Sigmoid colon (tissue), 7 donors: Measurements from ENCODE around the gene XPA. TPM values are rescaled to one million over a fixed set of nuclear protein-coding genes. Genes with fewer than 3 reads are reported as not detected.
A peak's percentile ranks its signal among the peaks of the same experiment; 100 is the strongest.

ENCODE experiments used
- DNase-seq: peaks from one replicate; pipeline ENCODE4 v3.0.0-alpha.2; 2019
- H3K27ac ChIP-seq, 4 donors: fragments of 200-600 bp; sonication (generic); one replicate each; pipeline ENCODE4 v1.5.1; 2016 to 2019; ENCODE audit warnings: mild to moderate bottlenecking in 1 of 4
- H3K27me3 ChIP-seq, 3 donors: fragments of 200-600 bp; sonication (generic); one replicate each; pipeline ENCODE4 v1.5.1; 2019; ENCODE audit warnings: mild to moderate bottlenecking in 1 of 3
- H3K36me3 ChIP-seq, 4 donors: fragments of 200-600 bp; sonication (generic); one replicate each; pipeline ENCODE4 v1.5.1; 2016 to 2019
- H3K4me1 ChIP-seq, 4 donors: fragments of 200-600 bp; sonication (generic); one replicate each; pipeline ENCODE4 v1.5.1; 2017 to 2019
- H3K4me3 ChIP-seq, 4 donors: fragments of 200-600 bp; sonication (generic); one replicate each; pipeline ENCODE4 v1.5.1; 2017 to 2019; ENCODE audit warnings: mild to moderate bottlenecking in 2 of 4, moderate library complexity in 1 of 4
- H3K9me3 ChIP-seq, 4 donors: fragments of 200-600 bp in 3 of 4; sonication (generic) in 3 of 4; one replicate each; pipeline versions ENCODE4 v1.5.1 to v1.6.1; 2013 to 2019
- EP300 ChIP-seq, 4 donors: sonication (generic); formaldehyde crosslinking; IDR thresholded peaks; one replicate each; pipeline ENCODE4 v1.6.1; 2017; ENCODE audit warnings: antibody characterized with exemption in 4 of 4
- POLR2A ChIP-seq, 2 donors: fragments of 450-650 bp; IDR thresholded peaks; one replicate each; pipeline ENCODE4 v1.6.1; 2016; ENCODE audit warnings: antibody characterized with exemption in 2 of 2, mild to moderate bottlenecking in 2 of 2, moderate library complexity in 2 of 2
- POLR2AphosphoS5 ChIP-seq, 4 donors: sonication (generic); formaldehyde crosslinking; IDR thresholded peaks; one replicate each; pipeline ENCODE4 v1.6.1; 2017; ENCODE audit warnings: antibody characterized with exemption in 4 of 4
- WGBS, 2 donors: extraction: QIAGEN DNeasy Blood & Tissue Kit; methylation state at CpG; one replicate each; pipeline ENCODE4 v1.1.7; 2013; 5-methylcytosine and 5-hydroxymethylcytosine counted together
- intact Hi-C: fragments of 100-400 bp; cut with DNase I; formaldehyde crosslinking; loops from one replicate; pipeline ENCODE4 v1.15.1; 2023
- polyA plus RNA-seq, 3 donors: library from polyadenylated mRNA; stranded (reverse); fragments of 200-250 nt; gene quantifications; one replicate each; pipeline ENCODE4 v1.2.3, GENCODE V29; 2013
- total RNA-seq, 4 donors: library from RNA; depleted of rRNA; stranded (reverse); fragments of >200 nt; gene quantifications; one replicate each; pipeline ENCODE4 v1.1.0, GENCODE V29; 2016
- TF ChIP-seq, protein P1 (sequence below), 4 experiments: fragments of 450-650 bp in 3 of 4; fragments of 200-600 bp in 1 of 4; IDR thresholded peaks; one replicate each; pipeline ENCODE4 v1.5.1; 2016 to 2019; ENCODE audit warnings: antibody characterized with exemption in 4 of 4, mild to moderate bottlenecking in 3 of 4, moderate library complexity in 2 of 4
- donor health status: healthy with polysubstance abuse.
- donor health status: Bipolar disorder and iron deficiency.
- donor health status: healthy.

XPA gene
- total and polyA plus RNA-seq, 7 donors = 8.8 to 33.2 (median 21.7) TPM

DNA sequence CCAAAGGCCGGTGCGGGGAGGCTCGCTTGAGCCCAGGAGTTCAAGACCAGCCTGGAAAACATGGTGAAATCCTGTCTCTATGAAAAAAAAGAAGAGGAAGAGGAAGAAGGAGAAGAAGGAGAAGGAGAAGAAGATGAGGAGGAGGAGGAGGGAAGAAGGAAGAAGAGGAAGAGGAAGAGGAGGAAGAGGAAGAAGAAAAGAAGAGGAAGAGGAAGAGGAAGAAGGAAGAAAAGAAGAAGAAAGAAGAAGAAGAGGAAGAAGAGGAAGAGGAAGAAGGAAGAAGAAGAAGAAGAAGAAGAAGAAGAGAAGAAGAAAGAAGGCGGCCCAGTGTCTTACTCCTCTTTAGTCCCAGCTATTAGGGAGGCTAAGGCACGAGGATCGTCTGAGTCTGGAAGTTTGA is 44.8 kb upstream of the XPA start:
- no peak for DNase-seq
- H3K27me3 ChIP-seq = peaks cover 0 to 37% (median 11%) of the 10 kb centered on the region in 3 donors
- peaks cover 0 to 13% (median 11%) of the 10 kb centered on the region in 4 donors for H3K4me1 ChIP-seq
- H3K27ac ChIP-seq = peak overlapping the region in 1 of 4 donors; percentile 58
- no peaks in the 10 kb centered on the region for H3K36me3 ChIP-seq
- H3K9me3 ChIP-seq = no peaks in the 10 kb centered on the region
- 89 to 90% methylated on average over 6 of the region's 6 CpGs for WGBS, 2 donors
- H3K4me3 ChIP-seq = no peak overlapping the region
- intact Hi-C loops = no loop called here
- TF ChIP-seq EP300 (IDR thresholded peaks at IDR 0.05) (no peak), POLR2AphosphoS5 (IDR thresholded peaks at IDR 0.05) (no peak), POLR2A (IDR thresholded peaks at IDR 0.05) (no peak)
- TF ChIP-seq, protein P1, sequence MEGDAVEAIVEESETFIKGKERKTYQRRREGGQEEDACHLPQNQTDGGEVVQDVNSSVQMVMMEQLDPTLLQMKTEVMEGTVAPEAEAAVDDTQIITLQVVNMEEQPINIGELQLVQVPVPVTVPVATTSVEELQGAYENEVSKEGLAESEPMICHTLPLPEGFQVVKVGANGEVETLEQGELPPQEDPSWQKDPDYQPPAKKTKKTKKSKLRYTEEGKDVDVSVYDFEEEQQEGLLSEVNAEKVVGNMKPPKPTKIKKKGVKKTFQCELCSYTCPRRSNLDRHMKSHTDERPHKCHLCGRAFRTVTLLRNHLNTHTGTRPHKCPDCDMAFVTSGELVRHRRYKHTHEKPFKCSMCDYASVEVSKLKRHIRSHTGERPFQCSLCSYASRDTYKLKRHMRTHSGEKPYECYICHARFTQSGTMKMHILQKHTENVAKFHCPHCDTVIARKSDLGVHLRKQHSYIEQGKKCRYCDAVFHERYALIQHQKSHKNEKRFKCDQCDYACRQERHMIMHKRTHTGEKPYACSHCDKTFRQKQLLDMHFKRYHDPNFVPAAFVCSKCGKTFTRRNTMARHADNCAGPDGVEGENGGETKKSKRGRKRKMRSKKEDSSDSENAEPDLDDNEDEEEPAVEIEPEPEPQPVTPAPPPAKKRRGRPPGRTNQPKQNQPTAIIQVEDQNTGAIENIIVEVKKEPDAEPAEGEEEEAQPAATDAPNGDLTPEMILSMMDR (IDR thresholded peaks at IDR 0.05) = no peak

DNA sequence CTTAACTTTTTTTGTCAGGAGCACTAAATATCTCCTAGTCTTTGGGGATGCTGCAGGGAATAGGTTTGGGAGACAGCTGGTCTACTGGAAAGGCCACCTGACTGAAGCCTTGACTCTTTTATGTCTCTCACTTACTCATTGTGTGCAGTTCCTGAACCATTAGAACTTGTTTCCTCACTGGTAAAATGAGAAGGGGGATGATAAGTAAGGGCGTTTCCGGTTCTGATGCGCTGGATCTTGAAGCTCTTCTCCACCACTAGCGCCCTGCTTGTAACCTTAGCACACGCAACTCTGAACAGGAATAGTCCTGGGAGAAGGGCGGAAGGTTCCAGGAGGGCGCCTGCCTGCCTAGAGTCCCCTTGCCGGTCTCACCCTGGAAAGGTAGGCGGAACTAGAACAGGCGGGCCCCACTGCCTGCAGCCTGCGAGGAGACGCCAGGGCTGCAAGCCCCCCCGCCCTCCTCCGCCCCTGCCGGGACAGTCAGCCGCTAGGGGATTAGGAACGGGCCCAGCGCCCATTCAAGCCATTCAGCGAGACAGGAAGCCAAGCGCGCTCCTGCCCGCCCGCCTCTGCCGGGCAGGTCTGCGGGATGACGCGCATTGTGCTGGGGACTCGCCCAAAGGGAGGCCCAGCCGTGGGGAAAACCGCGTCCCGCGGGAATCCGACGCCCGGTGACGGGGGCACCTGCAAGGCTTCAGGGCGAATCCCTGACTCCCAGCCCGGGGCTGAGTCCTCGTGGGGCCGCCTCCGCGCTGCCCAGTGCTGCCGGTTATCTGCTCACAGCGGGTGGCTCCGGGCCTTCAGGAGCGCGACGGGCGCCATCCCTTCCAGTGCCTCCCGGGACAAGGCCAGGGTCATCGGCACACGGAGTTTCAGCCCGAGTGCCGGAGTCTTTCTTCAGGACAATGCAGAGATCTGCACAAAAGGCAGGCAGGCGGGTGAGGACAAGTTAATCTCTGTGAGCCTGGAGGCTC is 44.0 kb upstream of the XPA start:
- intact Hi-C loops = no loop called here
- H3K4me1 ChIP-seq = peaks cover 0 to 13% (median 11%) of the 10 kb centered on the region in 4 donors
- WGBS, 2 donors = 8 to 13% methylated on average over 56 of the region's 56 CpGs
- TF ChIP-seq POLR2A (IDR thresholded peaks at IDR 0.05) = no peak
- TF ChIP-seq EP300 (IDR thresholded peaks at IDR 0.05) = no peak
- no peak for TF ChIP-seq POLR2AphosphoS5 (IDR thresholded peaks at IDR 0.05)
- TF ChIP-seq, protein P1 (IDR thresholded peaks at IDR 0.05) = peak in 2 of 4 experiments; percentile 15 to 29
- peak overlapping the region in 3 of 4 donors; percentile 35 to 49 (median 42) for H3K4me3 ChIP-seq
- no peaks in the 10 kb centered on the region for H3K9me3 ChIP-seq
- H3K27ac ChIP-seq = peak overlapping the region in 1 of 4 donors; percentile 58
- H3K27me3 ChIP-seq = peaks cover 0 to 38% (median 15%) of the 10 kb centered on the region in 3 donors
- H3K36me3 ChIP-seq = no peaks in the 10 kb centered on the region
- DNase-seq = peak; percentile 72

DNA sequence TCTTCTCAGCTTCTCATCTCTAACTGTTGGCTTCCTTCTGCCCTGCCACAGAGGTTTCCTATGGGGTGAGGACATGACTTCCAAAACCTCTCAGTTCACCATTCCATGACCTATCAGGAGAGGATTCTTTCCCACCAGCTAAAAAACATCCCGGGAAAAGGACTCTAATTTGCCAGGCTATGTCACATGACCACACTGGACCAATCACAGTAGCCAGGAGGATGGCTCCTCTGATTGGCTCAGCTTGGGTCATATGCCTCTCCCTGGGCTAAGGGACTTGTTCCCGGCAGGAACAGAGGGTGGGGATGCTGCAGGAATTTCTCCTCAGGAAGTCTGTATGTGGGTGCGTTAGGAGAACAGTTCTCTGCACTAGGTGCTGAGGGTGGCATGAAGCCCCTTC is 40.3 kb upstream of the XPA start:
- no peak for DNase-seq
- Histone ChIP-seq H3K4me3 (no peak overlapping the region), H3K27me3 (peaks cover 0 to 38% (median 15%) of the 10 kb centered on the region in 3 donors), H3K36me3 (no peaks in the 10 kb centered on the region), H3K4me1 (peaks cover 0 to 13% (median 11%) of the 10 kb centered on the region in 4 donors), H3K27ac (no peak overlapping the region), H3K9me3 (no peaks in the 10 kb centered on the region)
- TF ChIP-seq, protein P1 (IDR thresholded peaks at IDR 0.05) = no peak
- TF ChIP-seq EP300 (IDR thresholded peaks at IDR 0.05) (no peak), POLR2A (IDR thresholded peaks at IDR 0.05) (no peak), POLR2AphosphoS5 (IDR thresholded peaks at IDR 0.05) (no peak)
- 53 to 69% methylated on average over 3 of the region's 3 CpGs for WGBS, 2 donors
- intact Hi-C loops = no loop called here

DNA sequence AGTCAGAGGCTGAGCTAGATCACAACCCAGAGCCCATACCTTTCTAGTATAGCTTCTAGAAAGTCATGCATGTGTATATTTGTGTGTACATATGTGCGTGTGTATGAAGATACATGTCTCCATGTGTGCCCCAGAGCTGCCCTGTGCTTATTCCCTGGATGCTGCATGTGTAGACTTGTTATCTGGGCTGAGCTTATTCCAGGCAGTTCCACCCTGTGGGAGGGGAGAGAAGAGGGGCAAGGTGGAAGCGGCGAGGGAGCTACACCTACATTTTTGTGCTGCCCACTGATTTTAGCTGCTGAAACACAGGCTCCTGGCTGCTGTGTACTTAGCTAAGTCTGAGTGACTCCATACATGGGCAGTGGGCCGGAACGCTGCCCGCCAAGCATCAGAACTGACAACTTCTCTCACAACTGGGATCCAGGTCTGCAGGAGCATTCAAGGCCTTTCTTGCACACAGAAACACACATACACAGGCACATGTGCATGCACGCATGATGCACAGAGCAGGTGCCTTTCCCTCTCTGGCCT is 38.0 kb upstream of the XPA start:
- no peak for DNase-seq
- TF ChIP-seq, protein P1 (IDR thresholded peaks at IDR 0.05) = no peak
- no peak for TF ChIP-seq POLR2A (IDR thresholded peaks at IDR 0.05)
- Histone ChIP-seq H3K4me1 (no peaks in the 10 kb centered on the region), H3K36me3 (no peaks in the 10 kb centered on the region), H3K4me3 (no peak overlapping the region), H3K9me3 (peaks cover 0 to 4% (median 0%) of the 10 kb centered on the region in 4 donors), H3K27ac (no peak overlapping the region), H3K27me3 (peaks cover 0 to 34% (median 15%) of the 10 kb centered on the region in 3 donors)
- intact Hi-C loops = no loop called here
- WGBS, 2 donors = 94 to 96% methylated on average over 7 of the region's 7 CpGs
